Activated T-cell treated with anti-CD3 and anti-CD28 coated beads for 1 hour (primary cell): ENCODE results near the gene ATL2.

Experiments
- DNase-seq: peaks from one replicate; pipeline ENCODE4 v3.0.0-alpha.2; 2020; ENCODE audit warnings: low read depth

ATL2 gene

GRCh38 chr2:38248707-38249106 is 128.4 kb downstream of the ATL2 start:
- no peak for DNase-seq

GRCh38 chr2:38248255-38248654 is 128.8 kb downstream of the ATL2 start:
- no peak for DNase-seq

DNA sequence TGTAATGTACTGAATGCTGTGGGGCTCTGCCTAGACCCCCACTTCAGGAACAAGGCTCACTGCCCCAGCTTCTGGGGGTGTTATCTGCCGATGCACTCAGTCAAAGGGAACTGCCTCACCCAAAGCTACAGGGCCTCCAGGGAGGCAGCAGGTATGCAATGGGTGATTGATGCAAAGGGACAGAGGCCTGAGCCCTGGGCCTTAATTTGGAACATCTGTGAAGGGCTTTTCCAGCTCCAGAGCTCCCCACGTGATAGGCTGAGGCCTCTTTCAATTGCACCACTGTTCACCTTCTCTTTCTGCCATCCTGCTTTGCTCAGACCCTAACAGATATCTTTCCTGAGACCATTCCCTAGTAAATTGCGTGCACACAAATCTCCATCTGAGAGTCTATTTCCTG is 131.0 kb downstream of the ATL2 start:
- no peak for DNase-seq

- DNase-seq, result no peak
Measured at GRCh38 chr2:38245114-38245641, 131.9 kb downstream of the ATL2 start.

DNA sequence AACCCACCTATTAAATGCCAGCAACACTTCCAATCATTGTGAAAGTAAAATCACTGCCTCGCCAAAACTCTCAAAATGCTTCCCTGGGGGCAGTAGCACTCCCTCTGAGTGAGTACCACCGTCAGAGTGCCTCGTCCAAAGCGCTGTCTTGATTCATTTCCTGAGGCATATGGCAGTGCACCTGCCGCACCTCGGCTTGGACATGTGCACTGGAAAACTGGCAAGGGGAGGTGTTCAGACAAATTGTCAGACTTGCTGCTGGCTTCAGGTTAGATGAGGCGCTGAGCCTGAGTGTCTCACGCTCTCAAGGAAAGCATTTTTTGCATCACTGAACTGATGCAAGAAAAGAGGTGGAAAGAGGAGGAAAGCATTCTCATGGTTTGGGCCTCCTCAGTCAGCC is 132.8 kb downstream of the ATL2 start:
- DNase-seq, result no peak
